Right renal pelvis (tissue), 4 donors: ENCODE results near the gene ABCB8. TPM values are rescaled to one million over a fixed set of nuclear protein-coding genes. Genes with fewer than 3 reads are reported as not detected.

ENCODE experiments used
- DNase-seq, 4 donors: peaks; one replicate each; pipeline ENCODE4 v3.0.0-alpha.2; 2013; ENCODE audit warnings: low read depth in 4 of 4, low spot score in 3 of 4, missing footprints in 1 of 4
- polyA plus RNA-seq, 4 donors: library from polyadenylated mRNA; unstranded; fragments of 120-200 nt; gene quantifications; one replicate each; pipeline ENCODE4 v1.2.1, GENCODE V29; 2013; ENCODE audit not compliant: insufficient read length in 4 of 4

Gene ABCB8
- polyA plus RNA-seq, 4 donors, result 18.7 to 23.7 (median 21.3) TPM

DNA sequence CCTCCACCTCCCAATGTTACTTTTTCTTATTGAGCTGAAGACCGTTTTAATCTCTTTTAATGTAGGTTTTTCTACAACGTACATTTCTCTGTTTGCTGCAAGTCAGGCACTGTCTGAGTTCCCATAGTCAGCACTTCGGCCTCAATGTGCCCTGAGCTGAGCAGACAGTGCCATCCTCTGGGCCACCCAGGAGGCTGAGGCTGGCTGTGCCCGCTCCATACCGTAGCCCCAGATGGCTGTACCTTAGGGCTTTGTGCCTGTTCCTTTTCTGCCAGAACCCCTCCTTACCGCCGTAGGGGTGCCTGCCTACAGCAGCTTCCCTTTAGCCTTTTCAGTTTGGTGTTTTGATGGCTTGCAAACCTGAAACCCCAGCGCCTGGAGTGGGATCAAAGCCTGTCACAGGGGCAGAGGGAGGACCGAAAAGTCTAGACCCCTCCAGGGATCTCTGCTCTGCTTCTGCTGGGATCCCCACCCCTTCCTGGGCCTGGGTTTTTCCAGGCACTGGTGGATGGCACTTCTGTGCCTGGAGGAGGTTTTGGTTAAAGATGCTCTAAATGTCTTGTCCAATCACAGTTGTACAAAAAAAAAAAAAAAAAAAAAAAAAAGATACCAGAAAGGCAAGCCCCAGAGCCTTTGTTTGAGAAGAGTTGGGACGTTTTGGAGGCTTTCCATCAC, 67.0 kb downstream of the ABCB8 start:
- DNase-seq, result no peak

DNA sequence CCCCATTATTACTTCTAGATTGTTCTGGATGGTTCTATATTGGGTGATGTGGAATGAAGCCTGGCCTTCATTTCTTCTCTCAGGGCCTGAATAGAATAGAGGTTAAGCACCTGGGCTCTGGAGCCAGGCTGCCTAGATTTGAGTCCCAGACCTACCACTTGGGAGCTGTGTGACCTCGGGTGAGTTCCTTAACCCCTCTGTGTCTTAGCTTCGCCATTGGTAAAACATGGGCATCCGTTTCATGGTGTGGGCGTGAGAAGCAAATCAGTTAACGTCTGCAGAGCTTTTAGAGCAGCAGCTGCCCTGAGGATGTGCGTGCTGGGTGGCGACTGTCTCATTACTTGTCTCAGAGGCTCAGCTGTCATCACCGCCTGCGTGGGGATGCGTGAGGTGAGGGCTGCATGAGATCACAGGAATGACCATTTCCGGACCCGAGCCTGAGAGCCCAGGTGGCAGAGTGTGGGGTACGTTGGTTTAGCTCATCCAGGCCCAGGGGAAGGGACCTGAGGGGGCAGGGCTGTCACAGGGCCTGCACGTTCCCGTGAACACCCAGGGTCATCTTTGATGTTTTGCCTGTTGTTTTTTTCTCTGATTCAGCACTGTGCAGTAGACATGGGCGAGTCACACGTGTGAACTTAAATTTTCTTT, 67.7 kb downstream of the ABCB8 start:
- no peak for DNase-seq

Other genes starting within 250 kb of the ABCB8 start
- 100 to 1,000 TPM in 1 of 4 donors, 10 to 100 TPM in 3; 74.1 to 105 (median 87.3) TPM for gene TMEM176B, start 228.1 kb upstream of the ABCB8 start, polyA plus RNA-seq
- gene TMEM176A, start 227.7 kb upstream of the ABCB8 start, polyA plus RNA-seq, result 100 to 1,000 TPM in 2 of 4 donors, 10 to 100 TPM in 2; 91.0 to 130 (median 96.0) TPM
- 100 to 1,000 TPM in 1 of 4 donors, 10 to 100 TPM in 3; 32.0 to 108 (median 60.4) TPM for gene AOC1, start 175.9 kb upstream of the ABCB8 start, polyA plus RNA-seq
- 10 to 100 TPM; 14.3 to 26.1 (median 17.7) TPM for gene KCNH2, start 50.1 kb upstream of the ABCB8 start, polyA plus RNA-seq
- 10 to 100 TPM in 2 of 4 donors, 1 to 10 TPM in 2; 9.1 to 14.2 (median 10.3) TPM for gene NOS3, start 37.4 kb upstream of the ABCB8 start, polyA plus RNA-seq
- 1 to 10 TPM in 3 of 4 donors, under 1 TPM in 1; 0.65 to 2.5 (median 2.0) TPM for gene ATG9B, start 4.0 kb upstream of the ABCB8 start, polyA plus RNA-seq
- gene ASIC3, start 20.1 kb downstream of the ABCB8 start, polyA plus RNA-seq, result 1 to 10 TPM; 1.9 to 2.2 (median 2.1) TPM
- 10 to 100 TPM; 15.8 to 19.0 (median 17.6) TPM for gene CDK5, start 29.4 kb downstream of the ABCB8 start, polyA plus RNA-seq
- gene SLC4A2, start 31.1 kb downstream of the ABCB8 start, polyA plus RNA-seq, result 100 to 1,000 TPM in 1 of 4 donors, 10 to 100 TPM in 3; 89.0 to 104 (median 93.9) TPM
- 10 to 100 TPM; 49.5 to 77.1 (median 50.8) TPM for gene FASTK, start 52.4 kb downstream of the ABCB8 start, polyA plus RNA-seq
- gene TMUB1, start 55.0 kb downstream of the ABCB8 start, polyA plus RNA-seq, result 10 to 100 TPM; 26.2 to 43.0 (median 27.9) TPM
- gene AGAP3, start 58.0 kb downstream of the ABCB8 start, polyA plus RNA-seq, result 10 to 100 TPM; 56.0 to 71.1 (median 63.4) TPM
- under 1 TPM in 3 of 4 donors, not detected in 1; 0.13 to 0.24 (median 0.22) TPM for gene GBX1, start 139.2 kb downstream of the ABCB8 start, polyA plus RNA-seq
- not detected for gene ASB10, start 158.8 kb downstream of the ABCB8 start, polyA plus RNA-seq
- gene H2BK1, start 182.0 kb downstream of the ABCB8 start, polyA plus RNA-seq, result not detected
- gene ABCF2, start 198.8 kb downstream of the ABCB8 start, polyA plus RNA-seq, result 10 to 100 TPM; 25.1 to 28.6 (median 27.6) TPM
- 10 to 100 TPM; 23.9 to 29.4 (median 25.3) TPM for gene CHPF2, start 204.0 kb downstream of the ABCB8 start, polyA plus RNA-seq
- gene SMARCD3, start 220.2 kb downstream of the ABCB8 start, polyA plus RNA-seq, result 10 to 100 TPM; 61.3 to 71.7 (median 66.9) TPM